ENCODE measurements around the gene RIT1. TPM values are rescaled to one million over a fixed set of nuclear protein-coding genes. Genes with fewer than 3 reads are reported as not detected.

RIT1 gene
- total RNA-seq, 1 donor from 2014 or later = 38.3 TPM

GRCh38 chr1:155909894-155910293 is 1.3 kb downstream of the RIT1 start:
- peaks cover 0 to 52% of the 10 kb centered on the region in 2 donors for H3K36me3 ChIP-seq
- peak overlapping the region; percentile 98 for H3K27ac ChIP-seq
- no peak for DNase-seq (ENCODE audit: extremely low spot score in 2 of 2)
- intact Hi-C loops (cut with DNase I) = no loop called here
- TF ChIP-seq POLR2AphosphoS5 (IDR thresholded peaks at IDR 0.05; ENCODE audit: insufficient read depth in 1 of 2, low read depth in 1 of 2) = peak in 1 of 2 donors; percentile 61
- TF ChIP-seq CTCF (IDR thresholded peaks at IDR 0.05) = no peak
- no peak for TF ChIP-seq POLR2A (IDR thresholded peaks at IDR 0.05)
- H3K4me3 ChIP-seq = peak overlapping the region; percentile 72 to 82
- peaks cover 22% of the 10 kb centered on the region for H3K4me1 ChIP-seq
- no peaks in the 10 kb centered on the region for H3K9me3 ChIP-seq
- no peaks in the 10 kb centered on the region for H3K27me3 ChIP-seq

GRCh38 chr1:155904261-155904660 is 6.9 kb downstream of the RIT1 start:
- no peak overlapping the region for H3K27ac ChIP-seq
- no peaks in the 10 kb centered on the region for H3K27me3 ChIP-seq
- DNase-seq (ENCODE audit: extremely low spot score in 2 of 2) = no peak
- TF ChIP-seq POLR2AphosphoS5 (IDR thresholded peaks at IDR 0.05; ENCODE audit: insufficient read depth in 1 of 2, low read depth in 1 of 2) = no peak
- TF ChIP-seq CTCF (IDR thresholded peaks at IDR 0.05) = no peak
- no peak for TF ChIP-seq POLR2A (IDR thresholded peaks at IDR 0.05)
- H3K4me3 ChIP-seq = no peak overlapping the region
- no peaks in the 10 kb centered on the region for H3K9me3 ChIP-seq
- intact Hi-C loops (cut with DNase I) = no loop called here
- H3K4me1 ChIP-seq = peaks cover under 1% of the 10 kb centered on the region
- H3K36me3 ChIP-seq = peaks cover 0 to 79% of the 10 kb centered on the region in 2 donors

GRCh38 chr1:155900161-155900560 is 11.0 kb downstream of the RIT1 start:
- TF ChIP-seq POLR2A (IDR thresholded peaks at IDR 0.05) = no peak
- TF ChIP-seq CTCF (IDR thresholded peaks at IDR 0.05) = no peak
- TF ChIP-seq POLR2AphosphoS5 (IDR thresholded peaks at IDR 0.05; ENCODE audit: insufficient read depth in 1 of 2, low read depth in 1 of 2) = no peak
- DNase-seq (ENCODE audit: extremely low spot score in 2 of 2) = no peak
- H3K27me3 ChIP-seq = no peaks in the 10 kb centered on the region
- H3K27ac ChIP-seq = no peak overlapping the region
- H3K36me3 ChIP-seq = peaks cover 0 to 81% of the 10 kb centered on the region in 2 donors
- intact Hi-C loops (cut with DNase I) = no loop called here
- no peaks in the 10 kb centered on the region for H3K4me1 ChIP-seq
- H3K4me3 ChIP-seq = no peak overlapping the region
- H3K9me3 ChIP-seq = no peaks in the 10 kb centered on the region

- peaks cover 0 to 76% of the 10 kb centered on the region in 2 donors for H3K36me3 ChIP-seq
- H3K4me3 ChIP-seq = no peak overlapping the region
- no peaks in the 10 kb centered on the region for H3K9me3 ChIP-seq
- H3K4me1 ChIP-seq = no peaks in the 10 kb centered on the region
- no peak for TF ChIP-seq CTCF (IDR thresholded peaks at IDR 0.05)
- TF ChIP-seq POLR2A (IDR thresholded peaks at IDR 0.05) = no peak
- no peak for TF ChIP-seq POLR2AphosphoS5 (IDR thresholded peaks at IDR 0.05; ENCODE audit: insufficient read depth in 1 of 2, low read depth in 1 of 2)
- no peaks in the 10 kb centered on the region for H3K27me3 ChIP-seq
- no peak overlapping the region for H3K27ac ChIP-seq
- DNase-seq (ENCODE audit: extremely low spot score in 2 of 2) = no peak
- intact Hi-C loops (cut with DNase I) = no loop called here
Measured at GRCh38 chr1:155899683-155900082, 11.5 kb downstream of the RIT1 start.

- no peaks in the 10 kb centered on the region for H3K9me3 ChIP-seq
- H3K27me3 ChIP-seq = no peaks in the 10 kb centered on the region
- TF ChIP-seq POLR2A (IDR thresholded peaks at IDR 0.05) = no peak
- H3K4me3 ChIP-seq = no peak overlapping the region
- no peak for DNase-seq (ENCODE audit: extremely low spot score in 2 of 2)
- H3K27ac ChIP-seq = no peak overlapping the region
- H3K36me3 ChIP-seq = peaks cover 0 to 68% of the 10 kb centered on the region in 2 donors
- peaks cover 3% of the 10 kb centered on the region for H3K4me1 ChIP-seq
- intact Hi-C loops (cut with DNase I) = no loop called here
Measured at GRCh38 chr1:155898888-155899287, 12.3 kb downstream of the RIT1 start.

Data from vagina (tissue), 2 donors.